Stimulated activated CD8-positive, alpha-beta memory T cell treated with anti-CD3 and anti-CD28 coated beads, Interleukin-12 subunit alpha, Interleukin-12 subunit beta, amount 100 ng/mL, for 4 hours (primary cell): ENCODE results near the gene IFNGR1.
"Not testable (repeated sequence)": the region's sequence is repeated elsewhere in the genome, so short reads cannot be mapped to it uniquely, and the experiment has no call there.

Source experiments
- DNase-seq: peaks from one replicate; pipeline ENCODE4 v3.0.0-alpha.2; 2020; ENCODE audit warnings: low read depth

Gene IFNGR1

GRCh38 chr6:137218917-137219663 lies at the start of gene IFNGR1:
TSS of gene IFNGR1 (minus strand) at chr6:137219385. CDS start at chr6:137219327, 58 bp downstream.
- DNase-seq = peak; percentile 89

GRCh38 chr6:137268911-137269310 lies 49.7 kb upstream of the IFNGR1 start:
- DNase-seq = no peak

GRCh38 chr6:137266309-137266586 lies 47.1 kb upstream of the IFNGR1 start:
- DNase-seq = no peak

GRCh38 chr6:137265561-137266308 lies 46.5 kb upstream of the IFNGR1 start:
- DNase-seq = no peak

- DNase-seq = no peak
These were observed 45.3 kb upstream of the IFNGR1 start for GRCh38 chr6:137264311-137265075.

GRCh38 chr6:137261761-137262160 lies 42.6 kb upstream of the IFNGR1 start:
- DNase-seq = no peak

GRCh38 chr6:137261361-137261760 lies 42.2 kb upstream of the IFNGR1 start:
- no peak for DNase-seq

- DNase-seq = no peak
These were observed 41.0 kb upstream of the IFNGR1 start for GRCh38 chr6:137260217-137260616.

GRCh38 chr6:137259349-137259748 lies 40.2 kb upstream of the IFNGR1 start:
- no peak for DNase-seq

- peak; percentile 13 for DNase-seq
These were observed 39.0 kb upstream of the IFNGR1 start for GRCh38 chr6:137258170-137258569.

- no peak for DNase-seq
These were observed 37.3 kb upstream of the IFNGR1 start for GRCh38 chr6:137256350-137257103.

- DNase-seq = no peak
These were observed 35.8 kb upstream of the IFNGR1 start for GRCh38 chr6:137254966-137255365.

- DNase-seq = not testable (repeated sequence)
These were observed 35.2 kb upstream of the IFNGR1 start for GRCh38 chr6:137254430-137254829.

- no peak for DNase-seq
These were observed 29.5 kb upstream of the IFNGR1 start for GRCh38 chr6:137248702-137249101.

- DNase-seq = no peak
These were observed 28.5 kb upstream of the IFNGR1 start for GRCh38 chr6:137247724-137248123.

- DNase-seq = no peak
These were observed 27.6 kb upstream of the IFNGR1 start for GRCh38 chr6:137246791-137247202.

- no peak for DNase-seq
These were observed 27.0 kb upstream of the IFNGR1 start for GRCh38 chr6:137246164-137246563.

- DNase-seq = no peak
These were observed 22.4 kb upstream of the IFNGR1 start for GRCh38 chr6:137241481-137242038.

GRCh38 chr6:137240168-137240567 lies 21.0 kb upstream of the IFNGR1 start:
- no peak for DNase-seq

- no peak for DNase-seq
These were observed 18.4 kb upstream of the IFNGR1 start for GRCh38 chr6:137237413-137238170.
